ENCODE measurements around the gene NDUFV2. TPM values are rescaled to one million over a fixed set of nuclear protein-coding genes. Genes with fewer than 3 reads are reported as not detected.

The NDUFV2 gene
- total RNA-seq, 2 donors from 2014 or later = 175 to 203 TPM

DNA sequence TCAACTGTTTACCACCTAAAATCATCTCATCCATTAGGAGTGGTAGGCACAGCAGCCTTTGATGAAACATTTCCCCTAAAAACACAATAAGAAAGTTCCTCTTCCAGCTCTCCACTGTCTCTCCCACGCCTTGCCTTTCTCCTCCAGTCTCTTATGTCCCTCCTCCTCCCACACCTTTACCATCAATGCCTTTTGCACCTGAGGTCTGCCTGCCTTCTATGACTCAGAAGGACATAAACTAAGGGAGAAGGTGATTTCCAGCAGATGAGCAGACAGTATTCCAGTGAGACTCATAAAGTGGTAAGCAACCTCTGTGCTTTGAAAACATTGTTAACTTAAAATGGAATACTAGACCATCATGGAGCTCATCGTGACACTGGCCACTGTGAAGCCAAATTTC, 34.2 kb upstream of the NDUFV2 start:
- no peak overlapping the region for H3K9ac ChIP-seq (ENCODE audit: low read depth in 2 of 2, low read length in 2 of 2)
- DNase-seq = no peak
- TF ChIP-seq, protein P1, sequence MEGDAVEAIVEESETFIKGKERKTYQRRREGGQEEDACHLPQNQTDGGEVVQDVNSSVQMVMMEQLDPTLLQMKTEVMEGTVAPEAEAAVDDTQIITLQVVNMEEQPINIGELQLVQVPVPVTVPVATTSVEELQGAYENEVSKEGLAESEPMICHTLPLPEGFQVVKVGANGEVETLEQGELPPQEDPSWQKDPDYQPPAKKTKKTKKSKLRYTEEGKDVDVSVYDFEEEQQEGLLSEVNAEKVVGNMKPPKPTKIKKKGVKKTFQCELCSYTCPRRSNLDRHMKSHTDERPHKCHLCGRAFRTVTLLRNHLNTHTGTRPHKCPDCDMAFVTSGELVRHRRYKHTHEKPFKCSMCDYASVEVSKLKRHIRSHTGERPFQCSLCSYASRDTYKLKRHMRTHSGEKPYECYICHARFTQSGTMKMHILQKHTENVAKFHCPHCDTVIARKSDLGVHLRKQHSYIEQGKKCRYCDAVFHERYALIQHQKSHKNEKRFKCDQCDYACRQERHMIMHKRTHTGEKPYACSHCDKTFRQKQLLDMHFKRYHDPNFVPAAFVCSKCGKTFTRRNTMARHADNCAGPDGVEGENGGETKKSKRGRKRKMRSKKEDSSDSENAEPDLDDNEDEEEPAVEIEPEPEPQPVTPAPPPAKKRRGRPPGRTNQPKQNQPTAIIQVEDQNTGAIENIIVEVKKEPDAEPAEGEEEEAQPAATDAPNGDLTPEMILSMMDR (IDR thresholded peaks at IDR 0.05) = no peak
- no peaks in the 10 kb centered on the region for H3K4me1 ChIP-seq
- H3K27me3 ChIP-seq = no peaks in the 10 kb centered on the region
- no peak overlapping the region for H3K27ac ChIP-seq
- no peak overlapping the region for H3K4me3 ChIP-seq
- no peaks in the 10 kb centered on the region for H3K9me3 ChIP-seq
- intact Hi-C loops (cut with DNase I) = no loop called here
- no peaks in the 10 kb centered on the region for H3K36me3 ChIP-seq

DNA sequence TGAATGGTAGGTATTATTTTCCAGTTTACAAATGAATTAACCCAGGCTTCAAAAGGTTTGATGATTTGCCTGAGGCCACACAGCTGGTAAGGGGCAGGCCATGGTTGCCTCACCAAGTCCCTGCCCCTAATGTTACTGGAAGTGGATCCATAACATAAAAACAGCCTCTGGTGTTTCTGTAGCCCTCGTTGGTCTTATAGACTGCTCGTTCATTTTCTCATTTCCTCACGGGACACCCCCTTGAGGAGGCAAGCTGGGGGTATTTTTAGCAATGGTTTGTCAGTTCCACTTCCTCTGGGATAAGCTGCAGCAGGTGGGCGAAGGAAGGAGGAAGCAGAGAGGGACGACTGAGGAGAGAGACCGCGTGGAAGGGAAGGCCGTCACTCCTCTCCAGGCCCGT, 32.9 kb upstream of the NDUFV2 start:
- no peaks in the 10 kb centered on the region for H3K27me3 ChIP-seq
- peak; percentile 22 for DNase-seq
- peak overlapping the region in 1 of 2 donors; percentile 16 for H3K9ac ChIP-seq (ENCODE audit: low read depth in 2 of 2, low read length in 2 of 2)
- H3K9me3 ChIP-seq = no peaks in the 10 kb centered on the region
- intact Hi-C loops (cut with DNase I) = no loop called here
- H3K4me3 ChIP-seq = no peak overlapping the region
- TF ChIP-seq, protein P1 (IDR thresholded peaks at IDR 0.05) = no peak
- no peaks in the 10 kb centered on the region for H3K4me1 ChIP-seq
- no peak overlapping the region for H3K27ac ChIP-seq
- no peaks in the 10 kb centered on the region for H3K36me3 ChIP-seq

DNA sequence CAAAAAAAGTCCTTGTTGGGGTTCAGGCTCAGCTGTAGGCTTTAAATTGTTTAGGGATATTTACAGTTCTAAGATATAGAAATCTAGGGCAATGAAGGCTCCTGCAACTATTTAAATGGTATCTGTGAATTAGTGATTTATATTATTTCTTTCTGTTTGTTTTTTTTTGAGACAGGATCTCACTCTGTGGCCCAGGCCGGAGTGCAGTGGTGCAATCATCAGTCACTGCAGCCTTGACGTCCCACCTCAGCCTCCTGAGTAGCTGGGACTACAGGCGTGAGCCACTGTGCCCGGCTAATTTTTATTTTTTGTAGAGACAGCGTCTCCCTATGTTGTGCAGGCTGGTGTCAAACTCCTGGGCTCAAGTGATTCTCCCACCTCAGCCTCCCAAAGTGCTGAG, 32.3 kb upstream of the NDUFV2 start:
- H3K27ac ChIP-seq = no peak overlapping the region
- H3K27me3 ChIP-seq = no peaks in the 10 kb centered on the region
- H3K4me1 ChIP-seq = no peaks in the 10 kb centered on the region
- no peak overlapping the region for H3K9ac ChIP-seq (ENCODE audit: low read depth in 2 of 2, low read length in 2 of 2)
- no peak for DNase-seq
- TF ChIP-seq, protein P1 (IDR thresholded peaks at IDR 0.05) = no peak
- no peaks in the 10 kb centered on the region for H3K9me3 ChIP-seq
- H3K4me3 ChIP-seq = no peak overlapping the region
- no peaks in the 10 kb centered on the region for H3K36me3 ChIP-seq
- intact Hi-C loops (cut with DNase I) = loop anchor here (10.0 kb wide), 2 partner anchors 265 to 445 kb away; partner anchors contain the start of gene TWSG1

DNA sequence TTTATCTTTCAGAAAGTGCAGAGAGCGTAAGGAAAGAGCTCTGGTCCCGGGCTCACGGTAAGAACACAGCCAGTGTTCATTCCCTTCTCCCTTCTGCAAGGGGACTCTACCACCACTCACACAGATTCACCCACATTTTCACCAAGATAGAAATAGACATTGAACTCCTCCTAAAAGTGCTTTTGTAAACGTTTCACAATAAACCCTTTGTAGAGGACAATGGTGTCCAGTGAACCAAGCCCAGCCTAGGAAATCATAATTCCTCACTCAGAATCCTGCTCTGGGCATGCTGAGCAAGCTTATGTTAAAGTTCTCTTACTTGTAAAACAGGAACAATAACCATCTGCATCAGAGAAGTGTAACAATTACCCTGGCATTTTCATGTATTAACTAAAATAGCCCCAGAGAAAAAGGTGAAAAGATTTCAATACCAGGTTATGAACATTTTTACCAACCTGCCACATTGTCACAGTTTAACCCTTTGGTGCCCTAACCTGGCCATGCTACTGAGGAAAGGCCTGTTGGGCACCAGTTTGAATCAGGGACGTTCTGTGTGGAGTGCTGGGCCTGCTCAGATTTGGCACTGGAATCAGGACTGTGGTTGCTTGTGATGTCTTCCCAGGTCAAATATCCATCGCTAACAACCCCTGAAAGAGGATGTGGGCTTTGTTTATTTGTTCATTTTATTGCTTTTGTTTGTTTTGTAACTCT, 22.5 kb upstream of the NDUFV2 start:
- H3K36me3 ChIP-seq = no peaks in the 10 kb centered on the region
- no peak for DNase-seq
- TF ChIP-seq, protein P1 (IDR thresholded peaks at IDR 0.05) = no peak
- intact Hi-C loops (cut with DNase I) = loop anchor here (10.0 kb wide), 2 partner anchors 255 to 435 kb away; partner anchors contain the start of gene TWSG1
- H3K9me3 ChIP-seq = no peaks in the 10 kb centered on the region
- H3K27ac ChIP-seq = no peak overlapping the region
- no peaks in the 10 kb centered on the region for H3K4me1 ChIP-seq
- no peak overlapping the region for H3K4me3 ChIP-seq
- H3K27me3 ChIP-seq = no peaks in the 10 kb centered on the region
- no peak overlapping the region for H3K9ac ChIP-seq (ENCODE audit: low read depth in 2 of 2, low read length in 2 of 2)

DNA sequence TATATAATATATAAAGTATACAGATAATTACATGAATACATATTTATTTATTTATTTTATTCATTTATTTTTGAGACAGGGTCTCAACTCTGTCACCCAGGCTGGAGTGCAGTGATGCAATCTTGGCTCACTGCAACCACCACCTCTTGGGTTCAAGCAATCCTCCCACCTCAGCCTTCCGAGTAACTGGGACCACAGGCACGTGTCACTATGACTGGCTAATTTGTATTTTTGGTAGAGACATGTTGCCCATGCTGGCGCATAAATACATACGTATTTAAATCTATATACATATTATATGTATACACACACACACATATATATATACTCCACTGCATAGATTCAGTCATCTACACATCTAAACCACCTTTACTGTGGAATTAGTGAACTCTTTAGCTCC, 20.6 kb upstream of the NDUFV2 start:
- TF ChIP-seq, protein P1 (IDR thresholded peaks at IDR 0.05) = no peak
- H3K4me3 ChIP-seq = no peak overlapping the region
- DNase-seq = no peak
- no peak overlapping the region for H3K27ac ChIP-seq
- intact Hi-C loops (cut with DNase I) = no loop called here
- no peaks in the 10 kb centered on the region for H3K9me3 ChIP-seq
- H3K4me1 ChIP-seq = no peaks in the 10 kb centered on the region
- no peaks in the 10 kb centered on the region for H3K36me3 ChIP-seq
- H3K9ac ChIP-seq (ENCODE audit: low read depth in 2 of 2, low read length in 2 of 2) = no peak overlapping the region
- no peaks in the 10 kb centered on the region for H3K27me3 ChIP-seq
